MM.1S (cell line): ENCODE measurements around the gene KIAA1328.

Source experiments
- CTCF ChIP-seq: fragments of 300-600 bp; sonication (generic); IDR thresholded peaks from 2 replicates; pipeline ENCODE4 v1.5.1; 2016; ENCODE audit warnings: antibody characterized with exemption, low read length, mixed read lengths
- EZH2 ChIP-seq: fragments of 300-600 bp; sonication (generic); optimal IDR thresholded peaks from 2 replicates; pipeline ENCODE3; 2017; ENCODE audit warnings: low read depth, mild to moderate bottlenecking, antibody characterized with exemption, low read length, mixed read lengths
- EZH2phosphoT487 ChIP-seq: fragments of 300-600 bp; sonication (generic); IDR thresholded peaks from 2 replicates; pipeline ENCODE4 v1.6.1; 2018; ENCODE audit warnings: antibody characterized with exemption, low read length

- TF ChIP-seq CTCF (no peak), EZH2 (no peak), EZH2phosphoT487 (no peak)
These were observed 61.7 kb downstream of the KIAA1328 start for GRCh38 chr18:36890598-36890997.
